H1 (cell line): Measurements from ENCODE around the gene SPAG17. TPM values are rescaled to one million over a fixed set of nuclear protein-coding genes. Genes with fewer than 3 reads are reported as not detected.

Experiments
- ATF3 ChIP-seq: IDR thresholded peaks from 2 replicates; pipeline ENCODE4 v1.6.1; 2011; ENCODE audit warnings: low read depth, mild to moderate bottlenecking, low read length; ENCODE audit not compliant: insufficient read depth
- CHD7 ChIP-seq: fragments of 300-600 bp; sonication (generic); IDR thresholded peaks from 2 replicates; pipeline ENCODE4 v1.7.1; 2012; ENCODE audit warnings: low read length, moderate library complexity, mild to moderate bottlenecking, inconsistent platforms; ENCODE audit not compliant: insufficient replicate concordance
- E2F6 ChIP-seq: IDR thresholded peaks from 2 replicates; pipeline ENCODE4 v1.6.1; 2012; ENCODE audit warnings: inconsistent platforms
- GABPA ChIP-seq: IDR thresholded peaks from 2 replicates; pipeline ENCODE4 v1.6.1; 2011; ENCODE audit warnings: mild to moderate bottlenecking, low read length, moderate library complexity, borderline replicate concordance; ENCODE audit not compliant: insufficient read depth
- KDM4A ChIP-seq: IDR thresholded peaks from one replicate; pipeline ENCODE4 v1.7.1; 2012; ENCODE audit warnings: low read depth, mild to moderate bottlenecking, moderate library complexity, low read length, inconsistent platforms; ENCODE audit not compliant: severe bottlenecking
- MAX ChIP-seq: IDR thresholded peaks from 2 replicates; pipeline ENCODE4 v1.6.1; 2012; ENCODE audit warnings: inconsistent platforms
- RXRA ChIP-seq: IDR thresholded peaks from 2 replicates; pipeline ENCODE4 v1.6.1; 2011; ENCODE audit warnings: low read depth, mild to moderate bottlenecking, low read length, moderate library complexity; ENCODE audit not compliant: insufficient read depth
- SP2 ChIP-seq: IDR thresholded peaks from 2 replicates; pipeline ENCODE4 v1.6.1; 2012; ENCODE audit warnings: mild to moderate bottlenecking, low read length, inconsistent platforms
- TAF7 ChIP-seq: optimal IDR thresholded peaks from 2 replicates; pipeline ENCODE3; 2011; ENCODE audit warnings: low read depth, mild to moderate bottlenecking, inconsistent platforms, low read length, moderate library complexity, borderline replicate concordance
- polyA plus RNA-seq, 7 experiments: library from polyadenylated mRNA; depleted of rRNA in 3 of 7; stranded (reverse) in 5 of 7; unstranded in 2 of 7; fragments of >200 nt in 5 of 7; fragments of 200-250 nt in 2 of 7; gene quantifications; 1 replicate in 5 of 7; 2 replicates in 1 of 7; 4 replicates in 1 of 7; pipeline versions ENCODE4 v1.2.1 to v1.2.3, GENCODE V29; 2011 to 2013; ENCODE audit warnings: missing spikeins in 2 of 7, mixed read lengths in 2 of 7
- total RNA-seq: library from RNA; stranded (reverse); fragmentation: NEBNext Ultra II Directional; extraction: Animal tissue kit (Norgen Biotek cat#: 25700); gene quantifications from 2 replicates; pipeline ENCODE4 v1.2.1, GENCODE V29; 2021

Gene SPAG17
- total and polyA plus RNA-seq, 2 of the 8 experiments (the other 6 are each of a cell fraction or from before 2014, with no cell fraction given): 0.56 to 0.62 TPM

- TF ChIP-seq CHD7 (no peak), E2F6 (no peak), KDM4A (no peak), RXRA (no peak), TAF7 (no peak), ATF3 (no peak), GABPA (no peak), MAX (no peak), SP2 (no peak)
These were observed 92.0 kb downstream of the SPAG17 start (continued) for GRCh38 chr1:118093017-118093416.
